HG03095 (cell line): Measurements from ENCODE around the gene LSM14B.
"Not testable (repeated sequence)": the region's sequence is repeated elsewhere in the genome, so short reads cannot be mapped to it uniquely, and the experiment has no call there.

Experiments used
- ATAC-seq: cut with Tn5 transposase; IDR thresholded peaks from one replicate; pipeline ENCODE4 v1.9.1; 2021; ENCODE audit warnings: moderate library complexity; ENCODE audit not compliant: unreplicated experiment

The LSM14B gene

DNA sequence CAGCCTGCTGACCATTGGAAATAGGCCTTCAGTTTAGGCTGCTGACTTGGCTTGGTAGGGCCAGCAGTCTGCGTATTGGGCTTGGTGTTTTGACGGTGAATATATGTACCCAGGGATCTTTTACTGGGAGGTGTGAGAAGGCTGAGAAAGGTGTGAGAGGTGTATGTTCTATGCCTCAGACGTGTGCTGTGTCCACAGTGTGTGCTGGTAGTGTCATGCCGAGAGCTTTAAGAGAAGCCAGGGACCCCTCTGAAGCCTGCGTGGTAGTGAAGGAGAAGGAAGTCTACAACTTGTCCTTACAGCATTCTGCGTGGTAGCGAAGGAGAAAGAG, 23.4 kb downstream of the LSM14B start:
- no peak for ATAC-seq

DNA sequence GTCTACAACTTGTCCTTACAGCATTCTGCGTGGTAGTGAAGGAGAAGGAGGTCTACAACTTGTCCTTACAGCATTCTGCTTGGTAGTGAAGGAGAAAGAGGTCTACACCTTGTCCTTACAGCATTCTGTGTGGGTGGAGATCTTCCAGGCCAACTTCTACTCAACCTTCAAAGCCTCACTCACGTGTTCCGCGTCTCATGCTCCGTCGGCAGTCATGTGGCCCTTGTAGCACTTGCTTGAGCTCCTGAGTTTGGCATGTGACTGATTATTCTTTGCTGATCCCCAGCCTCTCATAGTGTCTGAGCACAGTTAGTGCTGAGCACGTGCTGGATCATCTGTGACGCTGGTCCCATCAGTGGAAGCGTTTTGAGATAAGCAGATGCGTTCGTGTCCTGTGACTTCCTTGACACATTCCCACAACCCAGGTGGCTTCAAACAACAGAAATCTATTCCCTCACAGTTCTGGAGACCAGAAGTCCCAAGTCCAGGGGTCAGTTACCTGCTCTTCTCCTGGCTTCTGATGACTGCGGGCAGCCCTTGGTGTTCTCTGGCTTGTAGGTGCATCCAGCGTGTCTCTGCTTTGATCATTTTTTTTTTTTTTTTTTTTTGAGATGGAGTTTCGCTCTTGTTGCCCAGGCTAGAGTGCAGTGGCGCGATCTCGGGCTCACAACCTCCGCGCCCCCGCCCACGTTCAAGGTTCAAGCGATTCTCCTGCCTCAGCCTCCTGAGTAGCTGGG, 23.9 kb downstream of the LSM14B start:
- no peak for ATAC-seq

DNA sequence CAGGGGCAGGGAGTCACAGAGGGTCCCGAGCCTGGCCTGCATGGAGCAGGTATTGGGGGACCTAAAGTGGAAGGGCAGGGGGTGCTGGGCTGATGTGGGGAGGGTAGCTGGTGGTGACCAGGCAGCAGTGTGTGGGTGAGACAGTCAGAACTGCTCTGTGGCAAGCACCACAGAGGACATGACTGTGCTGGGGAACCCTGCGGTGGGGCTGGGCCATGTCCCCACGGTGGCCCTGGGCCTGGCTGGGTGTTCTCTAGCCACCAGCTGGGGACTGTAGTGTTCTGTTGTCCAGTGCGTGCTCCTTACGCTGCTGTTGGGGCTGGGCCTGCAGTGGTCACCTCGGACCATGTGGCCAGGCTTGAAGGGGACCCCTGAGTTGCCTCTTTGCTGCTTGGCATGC, 24.9 kb downstream of the LSM14B start:
- ATAC-seq, result no peak

DNA sequence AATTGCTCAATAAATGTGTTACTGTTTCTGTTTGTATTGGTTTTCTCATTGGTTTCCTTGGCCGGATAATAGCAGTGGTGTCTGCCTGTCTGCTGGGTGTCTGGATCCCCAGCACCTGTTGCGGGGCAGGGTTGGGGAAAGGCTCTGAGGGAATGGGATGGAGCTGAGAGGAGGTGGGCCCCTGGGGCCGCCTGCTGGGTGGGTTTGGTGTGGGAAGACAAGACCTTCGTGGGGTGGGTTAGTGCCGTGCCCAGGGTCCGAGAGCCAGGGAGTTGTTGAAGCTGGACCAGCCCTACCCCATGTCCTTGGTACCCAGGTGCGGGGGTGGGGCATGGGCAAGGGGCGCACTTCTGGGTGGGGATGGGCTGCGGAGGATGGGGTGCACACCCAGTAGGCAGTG, 25.3 kb downstream of the LSM14B start:
- ATAC-seq, result no peak

DNA sequence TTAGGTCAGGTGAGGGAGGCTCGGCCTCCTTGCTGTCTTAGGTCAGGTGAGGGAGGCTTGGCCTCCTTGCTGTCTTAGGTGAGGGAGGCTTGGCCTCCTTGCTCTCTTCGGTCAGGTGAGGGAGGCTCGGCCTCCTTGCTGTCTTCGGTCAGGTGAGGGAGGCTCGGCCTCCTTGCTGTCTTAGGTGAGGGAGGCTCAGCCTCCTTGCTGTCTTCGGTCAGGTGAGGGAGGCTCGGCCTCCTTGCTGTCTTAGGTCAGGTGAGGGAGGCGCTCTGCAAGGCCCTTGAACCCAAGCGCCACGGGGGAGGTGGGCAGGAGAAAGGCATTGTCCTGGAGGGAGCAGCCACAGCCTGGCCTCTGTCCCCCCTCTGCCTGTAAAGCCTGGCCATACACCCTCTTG, 26.1 kb downstream of the LSM14B start:
- not testable (repeated sequence) for ATAC-seq

DNA sequence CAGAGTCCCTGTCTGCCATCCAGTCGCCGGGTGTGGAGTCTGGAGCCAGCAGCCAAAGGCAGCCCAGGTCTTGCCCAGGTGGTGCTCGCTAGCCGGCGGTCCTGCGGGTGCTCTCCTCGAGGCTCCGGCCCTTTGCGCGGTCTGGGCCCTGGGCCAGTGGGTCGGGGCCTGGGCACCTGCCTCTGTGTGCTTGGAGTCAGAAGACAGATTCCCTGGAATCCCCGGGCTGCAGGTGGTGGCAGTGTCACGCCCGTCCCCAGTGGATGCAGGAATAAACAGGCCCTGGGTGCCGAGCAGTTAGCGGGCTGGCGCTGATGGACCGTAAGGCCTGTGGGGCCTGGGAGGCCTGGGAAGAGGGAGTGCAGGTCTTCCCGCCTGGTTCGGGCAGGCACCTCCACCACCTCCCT, 26.6 kb downstream of the LSM14B start:
- ATAC-seq, result no peak

DNA sequence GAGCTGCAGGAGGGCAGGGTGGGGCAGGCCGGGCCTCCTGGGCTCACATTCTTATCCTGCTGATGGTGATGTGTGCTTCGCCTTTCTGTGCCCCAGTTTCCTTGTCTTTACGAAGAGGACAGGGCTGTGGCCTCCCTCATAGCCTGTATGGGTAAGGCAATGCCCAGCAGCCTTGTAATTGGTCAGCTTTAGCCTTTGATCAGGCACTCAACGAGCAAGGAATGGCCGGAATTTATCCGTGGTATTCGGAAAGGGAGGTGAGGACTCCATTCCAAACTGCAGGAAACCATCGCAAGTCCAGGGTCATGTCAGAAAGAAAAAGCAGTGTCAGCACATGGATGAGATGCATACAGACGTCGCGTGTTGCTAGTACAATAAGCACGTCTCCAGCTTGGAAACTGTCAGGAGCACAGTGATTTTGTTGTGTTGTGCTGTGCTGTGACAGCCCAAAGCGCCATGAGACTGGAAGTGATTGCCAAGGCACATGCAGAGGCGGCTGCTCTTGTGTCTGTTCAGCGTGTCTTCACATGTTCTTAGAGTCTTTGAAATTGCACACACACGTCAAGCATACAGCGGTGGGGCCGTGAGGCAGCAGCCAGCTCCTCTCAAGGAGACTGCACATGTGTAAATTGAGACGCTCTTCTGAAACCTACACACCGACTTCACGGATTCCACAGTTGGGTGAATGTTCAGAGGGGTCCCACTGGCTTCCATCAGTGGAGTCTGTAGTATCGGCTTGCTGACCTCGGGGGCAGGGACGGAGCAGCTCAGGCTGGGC, 27.4 kb downstream of the LSM14B start:
- no peak for ATAC-seq

DNA sequence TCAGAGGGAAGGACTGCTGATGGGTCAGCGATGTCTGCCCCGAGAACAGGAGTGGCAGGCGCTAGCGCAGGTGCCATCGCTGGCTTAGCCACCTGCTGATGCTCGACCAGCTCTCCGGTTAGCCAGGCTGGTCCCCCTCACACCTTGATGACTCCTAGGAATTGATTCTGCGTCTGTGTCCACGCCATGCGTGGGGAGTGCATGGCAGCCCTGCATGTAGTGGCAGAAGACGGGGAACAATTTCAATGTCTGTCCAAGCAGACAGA, 28.0 kb downstream of the LSM14B start:
- no peak for ATAC-seq

DNA sequence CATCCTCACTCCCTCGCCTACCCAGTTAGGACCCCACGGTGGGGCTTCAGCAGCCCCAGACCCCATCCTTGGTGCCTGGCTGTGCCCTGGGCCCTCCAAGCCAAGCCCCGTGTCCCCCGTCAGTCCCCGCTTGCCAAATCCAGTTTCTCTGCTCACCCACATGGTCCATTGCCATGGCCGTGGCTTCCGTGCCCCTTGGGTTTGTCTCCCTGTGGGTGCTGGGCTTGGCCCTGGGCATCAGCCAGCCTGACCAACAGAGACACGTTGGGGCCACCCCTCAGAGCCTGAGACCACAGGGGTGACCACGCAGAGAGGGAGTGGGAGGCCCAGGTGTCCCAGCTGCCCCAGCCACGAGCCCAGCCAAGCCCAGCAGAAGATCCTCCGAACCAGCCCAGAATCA, 28.9 kb downstream of the LSM14B start:
- ATAC-seq, result no peak

DNA sequence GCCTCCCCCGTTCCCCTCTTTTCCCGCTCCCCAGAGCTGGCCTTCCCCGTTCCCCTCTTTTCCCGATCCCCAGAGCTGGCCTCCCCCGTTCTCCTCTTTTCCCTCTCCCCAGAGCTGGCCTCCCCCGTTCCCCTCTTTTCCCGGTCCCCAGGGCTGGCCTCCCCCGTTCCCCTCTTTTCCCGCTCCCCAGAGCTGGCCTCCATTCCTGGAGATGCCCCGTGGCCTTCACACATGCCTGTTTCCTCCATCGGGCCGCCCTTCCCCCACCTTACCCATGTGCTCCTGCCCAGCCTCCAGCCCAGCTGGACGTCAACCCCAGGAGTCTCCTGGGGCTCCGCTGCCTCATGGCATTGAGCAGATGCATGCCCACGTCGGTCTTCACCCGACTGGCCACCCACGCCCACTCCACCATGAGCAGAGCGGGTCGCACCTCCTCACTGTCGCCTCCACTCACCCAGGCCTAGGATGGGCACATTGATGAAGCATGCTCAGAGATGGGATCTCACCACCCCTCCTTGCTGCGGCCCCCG, 29.6 kb downstream of the LSM14B start:
- ATAC-seq, result no peak

DNA sequence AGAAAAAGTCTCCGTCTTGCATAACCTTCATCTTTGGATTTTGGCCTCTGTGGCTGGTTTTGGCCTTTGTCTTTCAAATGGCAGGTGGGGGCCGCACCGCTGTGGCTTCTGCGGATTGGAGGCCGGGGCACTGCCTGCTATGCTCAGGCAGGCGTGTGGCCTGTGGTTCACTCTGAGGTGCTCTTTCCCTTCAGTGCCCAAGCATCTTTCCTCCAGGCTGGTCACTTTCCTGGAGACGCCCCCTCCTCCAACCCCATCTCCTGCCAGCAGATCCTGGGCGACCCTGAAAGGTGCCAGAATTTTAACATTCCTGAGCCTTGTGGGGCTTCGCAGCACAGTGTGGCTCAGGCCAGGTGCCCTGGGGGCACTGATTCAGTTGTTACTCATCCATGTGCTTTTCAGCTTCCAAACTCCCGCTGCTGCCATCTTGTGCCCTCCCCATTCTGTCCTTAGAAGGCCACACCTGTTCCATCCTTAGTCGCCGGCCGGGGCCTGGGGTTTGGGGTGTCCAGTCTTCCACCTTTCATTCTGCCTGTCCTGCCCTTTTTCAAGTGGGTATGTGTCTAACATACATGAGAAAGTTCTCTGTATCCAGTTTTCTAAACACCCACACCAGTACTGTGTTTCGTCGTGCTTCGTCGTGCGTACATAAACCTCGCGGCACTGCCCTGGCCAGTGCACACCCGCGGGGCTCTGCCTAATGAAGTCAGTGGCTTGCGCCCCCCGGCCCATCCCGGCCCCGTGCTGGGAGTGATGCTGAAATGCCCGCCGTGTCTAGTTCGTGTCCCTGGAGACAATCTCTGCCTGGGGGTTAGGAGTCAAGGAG, 33.4 kb downstream of the LSM14B start:
- no peak for ATAC-seq

DNA sequence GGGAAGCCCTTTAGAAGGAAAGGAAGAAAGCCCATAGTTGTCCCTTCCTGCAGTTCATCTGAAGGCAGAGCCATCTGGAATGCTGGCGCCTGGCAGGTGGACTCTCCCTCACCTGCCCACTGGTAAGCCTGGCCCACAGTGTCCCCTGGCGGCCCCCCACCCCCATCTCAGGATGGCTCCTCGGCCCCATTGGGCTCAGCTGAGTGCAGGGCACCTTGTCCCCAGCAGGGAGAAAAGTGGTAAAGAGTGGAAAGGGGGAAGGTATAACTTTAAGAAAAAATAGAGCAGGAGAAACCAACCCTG, 33.9 kb downstream of the LSM14B start:
- ATAC-seq, result no peak

DNA sequence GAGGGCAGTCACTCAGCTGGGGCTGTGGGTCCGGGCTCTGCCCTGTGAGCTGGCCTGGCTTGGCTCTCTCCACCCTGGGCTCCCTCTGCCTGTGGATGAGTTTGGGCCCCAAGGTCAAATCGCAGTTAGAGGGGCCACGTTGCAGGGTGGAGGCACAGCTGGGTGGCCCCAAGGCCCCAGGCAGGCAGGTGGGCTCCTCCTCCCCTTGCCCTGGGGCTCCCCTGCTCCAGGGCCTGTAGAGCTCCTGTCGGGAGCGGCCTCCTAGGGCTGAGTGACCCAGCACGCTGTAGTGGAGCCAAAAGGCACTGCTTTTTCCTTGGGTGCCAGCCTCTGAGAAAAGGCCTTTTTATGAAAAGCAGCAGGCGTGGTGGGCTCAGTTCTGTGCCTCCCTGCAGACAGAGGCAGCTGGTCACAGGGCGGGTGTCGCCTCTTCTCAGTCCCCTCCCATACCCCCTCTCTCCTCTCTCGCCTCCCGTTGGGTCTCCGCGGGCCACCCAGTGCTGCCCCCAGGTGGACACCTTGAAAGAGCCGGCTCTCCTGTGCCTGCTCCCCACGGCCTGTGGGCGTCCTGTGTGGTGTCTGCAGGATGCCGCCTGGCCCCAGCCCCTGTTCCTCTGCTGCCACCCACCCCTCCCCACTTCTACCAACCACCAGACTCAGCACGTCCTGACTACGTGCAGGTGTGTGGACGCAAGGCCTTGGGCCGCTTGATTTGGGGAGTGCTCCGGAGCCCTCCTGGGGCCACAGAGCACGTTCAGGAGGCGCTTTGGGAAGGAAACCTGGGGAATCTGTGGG, 34.5 kb downstream of the LSM14B start:
- no peak for ATAC-seq

DNA sequence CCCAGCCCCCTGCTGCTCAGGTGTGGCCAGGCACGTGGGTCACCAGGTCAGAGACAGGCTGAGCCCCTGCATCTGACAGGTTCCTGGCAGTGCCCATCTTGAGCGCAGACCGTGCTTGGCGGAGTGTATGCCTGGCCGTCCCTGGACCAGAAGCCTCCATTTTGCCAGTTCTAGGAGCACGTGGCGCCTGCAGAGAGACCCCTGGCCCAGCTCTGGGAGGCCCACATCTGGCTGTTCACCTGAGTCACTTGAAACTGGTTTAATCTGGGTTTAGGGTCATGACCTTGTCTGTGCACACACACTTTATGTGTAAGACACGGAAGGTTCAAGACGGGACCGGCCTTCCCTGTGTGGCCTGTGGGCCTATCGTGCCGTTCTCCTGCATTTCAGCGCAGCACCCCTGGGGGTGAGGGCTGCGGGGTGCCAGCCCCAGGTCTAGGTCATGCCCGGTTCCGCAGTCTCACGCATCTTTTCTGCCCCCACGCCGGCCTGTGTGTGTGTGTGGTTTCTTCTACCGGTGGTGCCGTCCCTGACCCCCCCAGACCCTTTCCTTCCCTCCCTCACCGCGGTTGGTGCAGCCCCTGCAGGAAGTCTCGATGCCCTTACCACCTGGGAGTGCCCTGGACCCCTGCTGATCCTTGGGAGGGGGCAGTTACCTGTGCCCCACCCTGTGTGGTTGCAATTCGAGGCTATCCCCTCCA, 35.3 kb downstream of the LSM14B start:
- ATAC-seq, result no peak

DNA sequence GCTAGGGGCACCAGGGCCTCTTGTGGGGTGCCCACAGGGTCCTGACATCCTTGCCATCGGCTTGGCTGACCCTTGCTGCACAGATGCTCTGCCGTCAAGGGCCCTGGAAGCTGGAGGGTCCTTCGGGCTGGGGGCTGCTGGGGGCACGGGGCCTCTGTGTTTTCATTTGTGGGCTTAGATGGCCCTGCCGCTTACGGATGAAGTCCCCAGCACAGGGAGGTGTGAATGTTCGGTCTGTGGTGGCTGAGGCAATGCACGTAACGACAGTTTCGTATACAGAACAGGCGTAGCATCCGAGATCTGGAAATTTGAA, 35.8 kb downstream of the LSM14B start:
- ATAC-seq, result no peak

DNA sequence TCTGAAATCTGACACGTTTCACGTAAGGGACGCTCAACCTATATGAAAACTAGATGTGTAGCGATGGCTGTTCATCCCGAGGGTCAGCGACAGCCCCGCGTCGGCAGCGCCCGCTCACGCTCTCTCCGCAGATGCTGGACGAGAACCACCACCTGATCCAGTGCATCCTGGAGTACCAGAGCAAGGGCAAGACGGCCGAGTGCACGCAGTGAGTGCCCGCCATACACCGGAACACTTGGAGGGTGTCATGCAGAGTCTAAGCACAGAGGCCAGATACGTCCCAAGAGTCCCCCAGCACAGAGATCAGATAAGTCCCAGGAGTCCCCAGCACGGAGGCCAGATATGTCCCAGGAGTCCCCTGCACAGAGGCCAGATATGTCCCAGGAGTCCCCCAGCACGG, 36.3 kb downstream of the LSM14B start:
- no peak for ATAC-seq

DNA sequence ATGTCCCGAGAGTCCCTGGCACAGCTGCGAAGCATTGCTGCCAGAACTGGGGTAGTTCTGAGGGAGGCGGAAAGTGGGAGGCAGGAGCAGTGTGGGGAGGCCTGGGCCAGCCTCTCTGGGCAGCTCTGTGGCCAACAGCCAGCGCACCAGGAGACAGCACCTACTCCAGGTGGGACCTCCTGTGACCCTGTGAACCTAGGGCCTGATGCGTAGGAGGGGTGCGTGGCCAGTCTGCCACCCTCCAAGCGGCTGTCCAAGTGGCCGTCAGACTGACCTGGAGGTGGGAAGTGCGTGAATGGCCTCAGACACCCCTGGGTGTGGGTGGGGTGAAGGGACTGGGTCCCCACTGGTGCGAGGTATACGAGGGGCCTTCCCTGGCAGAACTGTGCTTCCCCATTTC, 36.8 kb downstream of the LSM14B start:
- ATAC-seq, result no peak

DNA sequence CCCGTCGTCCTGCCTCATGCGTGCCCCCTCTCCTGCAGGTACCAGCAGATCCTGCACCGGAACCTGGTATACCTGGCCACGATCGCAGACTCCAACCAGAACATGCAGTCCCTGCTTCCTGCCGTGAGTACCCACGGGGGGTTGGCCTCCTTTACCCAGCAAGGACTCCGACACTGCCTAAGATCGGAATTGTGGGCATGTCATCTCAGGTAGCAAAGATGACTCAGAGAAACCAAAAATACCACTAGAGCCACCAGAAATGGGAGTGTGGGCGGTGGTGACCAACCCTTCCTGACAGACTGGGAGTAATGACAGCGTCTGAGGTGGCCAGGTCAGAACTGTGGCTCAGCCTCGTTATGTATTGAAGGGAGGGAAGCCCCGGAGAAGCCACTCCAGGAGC, 37.6 kb downstream of the LSM14B start:
- ATAC-seq, result no peak

DNA sequence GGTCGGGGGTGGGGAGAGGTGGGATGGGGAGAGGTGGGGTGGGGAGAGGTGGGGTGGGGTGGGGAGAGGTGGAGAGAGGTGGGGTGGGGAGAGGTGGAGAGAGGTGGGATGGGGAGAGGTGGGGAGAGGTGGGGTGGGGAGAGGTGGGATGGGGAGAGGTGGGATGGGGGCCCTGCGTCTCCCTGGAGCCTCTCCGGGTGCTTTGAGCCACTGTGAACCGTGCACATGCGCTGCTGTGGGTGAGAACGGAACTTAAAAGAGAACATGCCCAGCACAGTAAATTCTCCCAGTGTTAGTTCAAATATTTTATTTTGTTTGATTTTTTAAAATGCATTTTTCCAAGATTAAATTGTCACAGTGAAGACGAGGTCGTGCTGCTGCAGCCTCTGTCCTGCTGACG, 38.0 kb downstream of the LSM14B start:
- ATAC-seq, result no peak

DNA sequence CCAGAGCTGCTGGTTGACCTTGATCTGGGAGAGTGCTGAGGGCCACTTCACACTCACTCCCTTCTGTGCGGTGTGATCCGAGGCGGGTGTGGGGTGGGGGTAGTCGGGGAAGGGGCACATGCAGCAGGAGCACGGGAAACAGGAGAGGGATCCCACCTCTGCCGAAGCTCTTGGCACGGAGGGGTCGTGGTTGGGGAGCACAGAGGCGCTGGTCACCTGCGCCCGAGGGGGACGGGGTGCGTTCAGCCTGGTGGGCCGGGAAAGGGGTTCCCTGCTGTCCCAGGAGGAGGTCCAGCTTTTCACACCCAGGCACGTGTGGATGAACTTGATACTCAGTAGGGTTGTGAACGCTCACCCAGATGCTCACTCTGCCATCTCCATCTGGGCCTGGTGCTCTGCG, 38.6 kb downstream of the LSM14B start:
- ATAC-seq, result no peak

DNA sequence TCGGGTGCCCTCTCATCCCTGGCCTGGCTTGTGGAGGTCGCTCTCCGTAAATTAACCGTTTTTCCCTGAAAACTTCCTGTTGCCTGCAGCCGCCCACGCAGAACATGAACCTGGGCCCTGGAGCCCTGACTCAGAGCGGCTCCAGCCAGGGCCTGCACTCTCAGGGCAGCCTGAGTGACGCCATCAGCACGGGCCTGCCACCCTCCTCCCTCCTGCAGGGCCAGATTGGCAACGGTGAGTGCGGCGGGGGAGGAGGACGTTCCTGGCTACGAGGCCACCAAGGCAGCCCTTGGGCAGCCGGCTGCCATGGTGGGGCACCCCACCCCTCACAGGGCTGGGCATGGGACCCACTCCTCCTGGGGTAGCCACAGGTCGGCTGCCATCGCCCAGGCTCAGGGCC, 39.1 kb downstream of the LSM14B start:
- ATAC-seq, result no peak
